HepG2 (cell line): ENCODE data around the gene MEF2B. TPM values are rescaled to one million over a fixed set of nuclear protein-coding genes. Genes with fewer than 3 reads are reported as not detected.

ENCODE experiments used
- ATAC-seq: fragments of 200-7000 bp; cut with Tn5 transposase; 3 replicates; pipeline ENCODE4 v1.9.1; 2020; ENCODE audit warnings: mild to moderate bottlenecking, moderate library complexity
- BruUV-seq: library from RNA; stranded (reverse); fragments of 400-500 nt; replicated peaks from 2 replicates; lab custom pipeline; 2021; lab: Mats Ljungman, UMichigan
- CTCF ChIA-PET: fragments of 300-600 bp; formaldehyde crosslinking; extraction: SDS; loops from one replicate; lab custom pipeline; 2021; ENCODE audit warnings: low total read pairs, inconsistent platforms, low intra/inter-chr PET ratio; lab: Yijun Ruan, JAX
- POLR2A ChIA-PET: fragments of 350-600 bp; sonication (Branson Sonifier 250); formaldehyde crosslinking; loops from one replicate; lab custom pipeline; 2020; ENCODE audit warnings: antibody characterized with exemption, inconsistent platforms; lab: Yijun Ruan, JAX
- DNase-seq: peaks from one replicate; pipeline ENCODE4 v3.0.0-alpha.2; 2015; ENCODE audit warnings: low spot score
- FAIRE-seq: peaks from 3 replicates; lab custom pipeline; 2011; peaks lifted over from hg19 to GRCh38; lab: Jason Lieb, UNC
- H2AFZ ChIP-seq: one replicate; pipeline ENCODE4 v1.6.1; 2011; ENCODE audit warnings: low read length, inconsistent platforms
- H3K27ac ChIP-seq: fragments of 300-600 bp; 3 replicates; pipeline ENCODE4 v1.8.0; 2011; ENCODE audit warnings: mixed run types, mild to moderate bottlenecking, mixed read lengths, low read length, inconsistent platforms; ENCODE audit not compliant: insufficient read depth; ENCODE audit errors: extremely low read length
- H3K27me3 ChIP-seq, 2 experiments: fragments of 200-600 bp in 1 of 2; 2 replicates in 1 of 2; 3 replicates in 1 of 2; pipeline versions ENCODE4 v1.6.0 to v1.8.0; 2011; ENCODE audit warnings: low read length in 2 of 2, mild to moderate bottlenecking in 2 of 2, moderate library complexity in 2 of 2, inconsistent platforms in 1 of 2; ENCODE audit not compliant: insufficient read depth in 2 of 2, control insufficient read depth in 1 of 2
- H3K36me3 ChIP-seq, 2 experiments: fragments of 200-600 bp in 1 of 2; replicated peaks in 1 of 2; 2 replicates in 1 of 2; 3 replicates in 1 of 2; pipeline versions ENCODE4 v1.5.1 to v1.8.0; 2011; ENCODE audit warnings: low read length in 2 of 2, inconsistent platforms in 1 of 2; ENCODE audit not compliant: insufficient read depth in 2 of 2, control insufficient read depth in 1 of 2
- H3K4me1 ChIP-seq: 2 replicates; pipeline ENCODE4 v1.5.1; 2012; ENCODE audit warnings: low read length, inconsistent platforms; ENCODE audit not compliant: insufficient read depth
- H3K4me2 ChIP-seq: 2 replicates; pipeline ENCODE4 v1.6.0; 2011; ENCODE audit warnings: low read depth, low read length, inconsistent platforms
- H3K4me3 ChIP-seq, 3 experiments: fragments of 200-600 bp in 1 of 3; sonication (generic), shearing (Covaris generic) in 1 of 3; replicated peaks in 1 of 3; 2 replicates each; pipeline ENCODE4 v1.5.1; 2011 to 2016; ENCODE audit warnings: low read length in 3 of 3, inconsistent platforms in 2 of 3, low read depth in 2 of 3, mild to moderate bottlenecking in 2 of 3, control low read depth in 1 of 3, mixed read lengths in 1 of 3; ENCODE audit not compliant: insufficient read depth in 1 of 3
- H3K79me2 ChIP-seq: one replicate; pipeline ENCODE4 v1.6.1; 2011; ENCODE audit warnings: low read length, inconsistent platforms; ENCODE audit not compliant: insufficient read depth
- H3K9ac ChIP-seq: 2 replicates; pipeline ENCODE4 v1.6.0; 2011; ENCODE audit warnings: mild to moderate bottlenecking, low read depth, low read length, inconsistent platforms; ENCODE audit not compliant: insufficient read depth
- H3K9me3 ChIP-seq: 2 replicates; pipeline ENCODE4 v1.5.1; 2012; ENCODE audit warnings: mild to moderate bottlenecking, low read length
- H4K20me1 ChIP-seq: 2 replicates; pipeline ENCODE4 v1.6.0; 2011; ENCODE audit warnings: inconsistent platforms, mild to moderate bottlenecking, low read length, moderate library complexity; ENCODE audit not compliant: insufficient read depth
- BRF2 ChIP-seq: sonication (generic); formaldehyde crosslinking; IDR thresholded peaks from 2 replicates; pipeline ENCODE4 v1.8.1; 2022; ENCODE audit warnings: mild to moderate bottlenecking, missing genetic modification reagents
- CBFB ChIP-seq: sonication (generic); formaldehyde crosslinking; IDR thresholded peaks from 2 replicates; pipeline ENCODE4 v1.4.0; 2020; ENCODE audit warnings: missing genetic modification reagents
- CENPX ChIP-seq: sonication (generic); formaldehyde crosslinking; IDR thresholded peaks from 2 replicates; pipeline ENCODE4 v1.9.0; 2021; ENCODE audit warnings: mild to moderate bottlenecking, missing genetic modification reagents, moderate library complexity
- GLI4 ChIP-seq: sonication (generic); formaldehyde crosslinking; IDR thresholded peaks from 2 replicates; pipeline ENCODE4 v1.5.1; 2020; ENCODE audit warnings: missing genetic modification reagents, mild to moderate bottlenecking, moderate library complexity, borderline replicate concordance
- HMGXB4 ChIP-seq, 2 experiments: sonication (generic) in 1 of 2; formaldehyde crosslinking in 1 of 2; IDR thresholded peaks; 2 replicates each; pipeline versions ENCODE4 v1.4.0 to v1.6.1; 2018 to 2020; ENCODE audit warnings: missing genetic modification reagents in 2 of 2, borderline replicate concordance in 1 of 2, low read depth in 1 of 2, mild to moderate bottlenecking in 1 of 2, missing biosample characterization in 1 of 2
- HOXA3 ChIP-seq: sonication (generic); formaldehyde crosslinking; IDR thresholded peaks from 2 replicates; pipeline ENCODE4 v1.5.0; 2020; ENCODE audit warnings: missing genetic modification reagents
- PHF20 ChIP-seq: sonication (generic); formaldehyde crosslinking; IDR thresholded peaks from 2 replicates; pipeline ENCODE4 v1.5.0; 2020; ENCODE audit warnings: mild to moderate bottlenecking, missing genetic modification reagents
- RAD21 ChIP-seq: fragments of 450-650 bp; formaldehyde crosslinking; IDR thresholded peaks from 2 replicates; pipeline ENCODE4 v1.5.0; 2020; ENCODE audit warnings: mild to moderate bottlenecking
- REPIN1 ChIP-seq: sonication (generic); formaldehyde crosslinking; IDR thresholded peaks from 2 replicates; pipeline ENCODE4 v1.8.0; 2022; ENCODE audit warnings: missing genetic modification reagents, low read depth, mild to moderate bottlenecking, borderline replicate concordance
- RNF219 ChIP-seq: sonication (generic); formaldehyde crosslinking; IDR thresholded peaks from 2 replicates; pipeline ENCODE4 v1.5.0; 2020; ENCODE audit warnings: mild to moderate bottlenecking, missing genetic modification reagents
- SMAD3 ChIP-seq: sonication (generic); formaldehyde crosslinking; IDR thresholded peaks from 2 replicates; pipeline ENCODE4 v1.4.0; 2020; ENCODE audit warnings: missing genetic modification reagents
- STAG1 ChIP-seq: sonication (generic); formaldehyde crosslinking; IDR thresholded peaks from 2 replicates; pipeline ENCODE4 v1.4.0; 2020; ENCODE audit warnings: missing genetic modification reagents
- TOE1 ChIP-seq: sonication (generic); formaldehyde crosslinking; IDR thresholded peaks from 2 replicates; pipeline ENCODE4 v1.4.0; 2020; ENCODE audit warnings: mild to moderate bottlenecking, missing genetic modification reagents
- UBTF ChIP-seq: sonication (generic); formaldehyde crosslinking; IDR thresholded peaks from 2 replicates; pipeline ENCODE4 v1.4.0; 2020; ENCODE audit warnings: mild to moderate bottlenecking, missing genetic modification reagents
- ZNF282 ChIP-seq: fragments of 450-650 bp; IDR thresholded peaks from 2 replicates; pipeline ENCODE4 v1.6.1; 2018; ENCODE audit not compliant: partially characterized antibody
- WGBS: methylation state at CpG from one replicate; pipeline ENCODE4 v1.1.6; 2017; ENCODE audit warnings: low lambda C conversion rate; 5-methylcytosine and 5-hydroxymethylcytosine counted together
- in situ Hi-C: cut with HindIII; loops from 2 replicates; pipeline ENCODE4 v1.10.0; 2017; ENCODE audit warnings: low pct_unique_long_range_greater_than_20kb; ENCODE audit not compliant: extremely low pct_ligation_motif_present
- intact Hi-C: fragments of 100-400 bp; cut with micrococcal nuclease; formaldehyde crosslinking; loops from one replicate; pipeline ENCODE4 v1.10.0; 2022; ENCODE audit not compliant: unreplicated experiment
- polyA plus RNA-seq, 8 experiments: library from polyadenylated mRNA; depleted of rRNA in 3 of 8; stranded (reverse) in 7 of 8; unstranded in 1 of 8; fragments of >200 nt; fragmentation: Illumina TruSeq in 4 of 8; extraction: Trizol in 4 of 8; gene quantifications; 2 replicates each; pipeline versions ENCODE4 v1.2.1 to v1.2.3, GENCODE V29; 2011 to 2016; ENCODE audit warnings: low read depth in 4 of 8, missing spikeins in 1 of 8, mixed read lengths in 1 of 8; ENCODE audit not compliant: insufficient read depth in 1 of 8
- total RNA-seq, 5 experiments: library from RNA; depleted of rRNA; stranded (reverse); fragments of >200 nt; fragmentation: Illumina TruSeq; extraction: Trizol; gene quantifications; 2 replicates each; pipeline ENCODE4 v1.2.3, GENCODE V29; 2016; ENCODE audit warnings: low read depth in 1 of 5

Gene MEF2B
- total and polyA plus RNA-seq, 2 of the 13 experiments (the other 11 are each of a cell fraction or from before 2014, with no cell fraction given) = 1.2 to 1.7 TPM

- no TSS peak for BruUV-seq
- DNase-seq (peak; percentile 45), FAIRE-seq (no peak)
- TF ChIP-seq SMAD3 (CRISPR knock-in tag) (0 out of 2 replicates have a peak, but pooled peaks have one; percentile 38), RAD21 (peak; percentile 84), HMGXB4 (CRISPR knock-in tag; IDR thresholded peaks at IDR 0.05; ENCODE audit: borderline replicate concordance in 1 of 2, low read depth in 1 of 2) (0 out of 4 replicates have a peak, but pooled peaks of 1 of the 2 experiments have one; percentile 45), UBTF (no peak), HOXA3 (CRISPR knock-in tag) (peak; percentile 25; the same call in 1 of the 2 replicates), STAG1 (CRISPR knock-in tag) (peak; percentile 80), GLI4 (no peak), ZNF282 (no peak), BRF2 (CRISPR knock-in tag) (no peak), CENPX (no peak), CBFB (CRISPR knock-in tag) (no peak), PHF20 (CRISPR knock-in tag) (no peak), REPIN1 (CRISPR knock-in tag) (no peak), RNF219 (CRISPR knock-in tag) (no peak), TOE1 (CRISPR knock-in tag) (no peak)
Measured at GRCh38 chr19:19115954-19116353, 54.1 kb downstream of the MEF2B start.

More at GRCh38 chr19:19115954-19116353, 54.1 kb downstream of the MEF2B start:
- 74% methylated on average over 8 of the region's 9 CpGs for WGBS
- Histone ChIP-seq H3K9me3 (no peaks in the 10 kb centered on the region), H3K27ac (no peak overlapping the region), H2AFZ (no peak overlapping the region), H3K79me2 (no peaks in the 10 kb centered on the region), H3K9ac (no peak overlapping the region), H4K20me1 (no peaks in the 10 kb centered on the region), H3K27me3 (no peaks in the 10 kb centered on the region), H3K4me2 (no peak overlapping the region), H3K4me3 (no peak overlapping the region), H3K36me3 (no peaks in the 10 kb centered on the region; a peak in 1 of 5 replicates), H3K4me1 (peaks cover 37% of the 10 kb centered on the region)
- CTCF ChIA-PET = interaction anchor here (1.3 to 1.8 kb wide), 2 partner anchors 24 to 62 kb away, joined by 3 to 27 read pairs; no protein-coding TSS in a partner anchor
- intact Hi-C loops = loop anchor here (5.0 kb wide), 1 partner anchor 54 kb away; the partner anchor contains the start of gene SLC25A42
- ATAC-seq = peak; percentile 63
- in situ Hi-C loops = no loop called here
- POLR2A ChIA-PET = interaction anchor here (0.8 to 1.9 kb wide), 6 partner anchors 10 to 52 kb away, joined by 3 to 9 read pairs (median 4); partner anchors contain the start of gene SLC25A42
